HL-60 (cell line): ENCODE data around the gene POLH.
"Not testable (repeated sequence)": the region's sequence is repeated elsewhere in the genome, so short reads cannot be mapped to it uniquely, and the experiment has no call there.

Experiments used
- DNase-seq, 2 experiments: peaks; one replicate each; pipeline ENCODE4 v3.0.0-alpha.2; 2010 to 2020; ENCODE audit warnings: low read depth in 1 of 2, low spot score in 1 of 2
- H3K27ac ChIP-seq: fragments of 250-450 bp; sonication (Bioruptor Pico); replicated peaks from 2 replicates; pipeline ENCODE4 v1.5.1; 2020; ENCODE audit warnings: mild to moderate bottlenecking, moderate library complexity
- H3K27me3 ChIP-seq: fragments of 250-450 bp; sonication (Bioruptor Pico); 2 replicates; pipeline ENCODE4 v1.5.1; 2021; ENCODE audit warnings: mild to moderate bottlenecking, moderate library complexity; ENCODE audit not compliant: insufficient read depth, poor library complexity, severe bottlenecking
- H3K4me3 ChIP-seq: replicated peaks from 2 replicates; pipeline ENCODE4 v1.5.1; 2011; ENCODE audit warnings: mild to moderate bottlenecking, control low read depth, low read length; ENCODE audit not compliant: insufficient read depth
- CTCF ChIP-seq: IDR thresholded peaks from one replicate; pipeline ENCODE4 v1.5.1; 2011; ENCODE audit warnings: low read length, control low read depth, inconsistent platforms; ENCODE audit not compliant: insufficient read depth
- GABPA ChIP-seq: IDR thresholded peaks from 2 replicates; pipeline ENCODE4 v1.6.1; 2012; ENCODE audit warnings: low read depth
- POLR2AphosphoS5 ChIP-seq: IDR thresholded peaks from 2 replicates; pipeline ENCODE4 v1.6.1; 2012; ENCODE audit warnings: low read depth
- REST ChIP-seq: IDR thresholded peaks from 2 replicates; pipeline ENCODE4 v1.6.1; 2012; ENCODE audit warnings: low read depth; ENCODE audit not compliant: insufficient replicate concordance
- SPI1 ChIP-seq: IDR thresholded peaks from 2 replicates; pipeline ENCODE4 v1.6.1; 2012; ENCODE audit warnings: low read depth, mild to moderate bottlenecking, borderline replicate concordance

POLH gene

GRCh38 chr6:43584892-43585570, 9.0 kb downstream of the POLH start:
- Histone ChIP-seq H3K27me3 (no peaks in the 10 kb centered on the region), H3K27ac (no peak overlapping the region), H3K4me3 (no peak overlapping the region)
- TF ChIP-seq GABPA (no peak), SPI1 (no peak), REST (no peak), CTCF (no peak), POLR2AphosphoS5 (no peak)
- no peak for DNase-seq

GRCh38 chr6:43588194-43588593, 12.2 kb downstream of the POLH start:
- TF ChIP-seq SPI1 (no peak), POLR2AphosphoS5 (no peak), REST (no peak), CTCF (no peak), GABPA (no peak)
- Histone ChIP-seq H3K27me3 (no peaks in the 10 kb centered on the region), H3K4me3 (no peak overlapping the region), H3K27ac (no peak overlapping the region)
- DNase-seq = no peak

GRCh38 chr6:43589564-43589963, 13.6 kb downstream of the POLH start:
- H3K4me3 ChIP-seq, H3K27ac ChIP-seq, DNase-seq, H3K27me3 ChIP-seq: not testable (repeated sequence)

GRCh38 chr6:43593938-43594337, 18.0 kb downstream of the POLH start:
- no peaks in the 10 kb centered on the region for H3K27me3 ChIP-seq
- H3K4me3 ChIP-seq = no peak overlapping the region
- TF ChIP-seq CTCF = no peak
- no peak for TF ChIP-seq GABPA
- no peak for TF ChIP-seq REST
- TF ChIP-seq POLR2AphosphoS5 = no peak
- no peak for TF ChIP-seq SPI1
- no peak for DNase-seq
- no peak overlapping the region for H3K27ac ChIP-seq
